SJCRH30 (cell line): ENCODE data around the gene EIF4E2. TPM values are rescaled to one million over a fixed set of nuclear protein-coding genes. Genes with fewer than 3 reads are reported as not detected.
"Not testable (repeated sequence)": the region's sequence is repeated elsewhere in the genome, so short reads cannot be mapped to it uniquely, and the experiment has no call there.

Experiments
- DNase-seq, 2 experiments: peaks; one replicate each; pipeline ENCODE4 v3.0.0-alpha.2; 2015 to 2020
- H3K27ac ChIP-seq: fragments of 250-450 bp; sonication (Bioruptor Pico); 2 replicates; pipeline ENCODE4 v1.5.1; 2020; ENCODE audit warnings: mild to moderate bottlenecking, moderate library complexity
- H3K27me3 ChIP-seq: fragments of 250-450 bp; sonication (Bioruptor Pico); 2 replicates; pipeline ENCODE4 v1.5.1; 2020; ENCODE audit warnings: mild to moderate bottlenecking, moderate library complexity
- H3K36me3 ChIP-seq: fragments of 250-450 bp; sonication (Bioruptor Pico); 2 replicates; pipeline ENCODE4 v1.5.1; 2020; ENCODE audit warnings: mild to moderate bottlenecking, moderate library complexity
- H3K4me1 ChIP-seq: fragments of 250-450 bp; sonication (Bioruptor Pico); 2 replicates; pipeline ENCODE4 v1.5.1; 2020; ENCODE audit warnings: mild to moderate bottlenecking, moderate library complexity
- H3K4me3 ChIP-seq: fragments of 250-450 bp; sonication (Bioruptor Pico); 2 replicates; pipeline ENCODE4 v1.5.1; 2020; ENCODE audit warnings: mild to moderate bottlenecking, moderate library complexity
- H3K9me3 ChIP-seq: fragments of 250-450 bp; sonication (Bioruptor Pico); replicated peaks from 2 replicates; pipeline ENCODE4 v1.5.1; 2020; ENCODE audit warnings: mild to moderate bottlenecking, moderate library complexity
- total RNA-seq: library from RNA; depleted of rRNA; stranded (reverse); fragments of >200 nt; shearing (Covaris generic); gene quantifications from 2 replicates; pipeline ENCODE4 v1.2.3, GENCODE V29; 2014

Gene EIF4E2
- total RNA-seq, 1 experiment from 2014 or later, result 180 TPM

- no peak for DNase-seq
- Histone ChIP-seq H3K27me3 (no peaks in the 10 kb centered on the region), H3K4me3 (peak overlapping the region; percentile 86), H3K36me3 (peaks cover 29% of the 10 kb centered on the region), H3K4me1 (0 out of 2 replicates have a peak, but pooled peaks cover 3% of the 10 kb centered on the region), H3K9me3 (no peaks in the 10 kb centered on the region), H3K27ac (peak overlapping the region; percentile 94)
Observed at GRCh38 chr2:232551250-232551638, 755 bp downstream of the EIF4E2 start.

GRCh38 chr2:232551776-232552175, 1.3 kb downstream of the EIF4E2 start:
- H3K27me3 ChIP-seq, result no peaks in the 10 kb centered on the region
- H3K4me1 ChIP-seq, result 0 out of 2 replicates have a peak, but pooled peaks cover 3% of the 10 kb centered on the region
- no peak for DNase-seq
- H3K4me3 ChIP-seq, result peak overlapping the region; percentile 86
- no peaks in the 10 kb centered on the region for H3K9me3 ChIP-seq
- no peak overlapping the region for H3K27ac ChIP-seq
- H3K36me3 ChIP-seq, result peaks cover 30% of the 10 kb centered on the region

DNA sequence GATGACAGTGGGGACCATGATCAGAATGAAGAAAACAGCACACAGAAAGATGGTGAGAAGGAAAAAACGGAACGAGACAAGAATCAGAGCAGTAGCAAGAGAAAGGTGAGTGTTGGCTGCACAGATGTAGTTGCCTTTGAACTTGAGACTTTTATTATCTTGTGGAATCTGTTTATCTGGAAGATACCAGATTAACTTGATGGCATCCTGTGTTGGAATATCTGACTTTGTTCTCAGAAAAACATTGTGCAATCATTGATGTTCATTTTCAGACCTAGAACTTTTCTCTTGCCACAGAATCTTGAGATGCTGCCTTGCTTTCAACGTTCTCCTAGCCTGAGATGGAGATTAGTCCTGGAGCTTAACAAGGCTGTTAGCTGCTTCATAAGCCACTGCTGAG, 5.9 kb downstream of the EIF4E2 start:
- Histone ChIP-seq H3K27ac (no peak overlapping the region), H3K9me3 (no peaks in the 10 kb centered on the region), H3K27me3 (no peaks in the 10 kb centered on the region), H3K4me1 (0 out of 2 replicates have a peak, but pooled peaks cover 2% of the 10 kb centered on the region), H3K36me3 (peaks cover 43% of the 10 kb centered on the region), H3K4me3 (no peak overlapping the region)
- DNase-seq, result no peak

- DNase-seq, result no peak
- Histone ChIP-seq H3K4me1 (no peaks in the 10 kb centered on the region), H3K36me3 (peaks cover 71% of the 10 kb centered on the region), H3K9me3 (no peaks in the 10 kb centered on the region), H3K4me3 (no peak overlapping the region), H3K27ac (no peak overlapping the region), H3K27me3 (no peaks in the 10 kb centered on the region)
Observed at GRCh38 chr2:232562515-232563151, 12.1 kb downstream of the EIF4E2 start.

GRCh38 chr2:232563580-232563979, 13.1 kb downstream of the EIF4E2 start:
- H3K27me3 ChIP-seq, result no peaks in the 10 kb centered on the region
- no peak overlapping the region for H3K4me3 ChIP-seq
- H3K9me3 ChIP-seq, result no peaks in the 10 kb centered on the region
- no peaks in the 10 kb centered on the region for H3K4me1 ChIP-seq
- DNase-seq, result no peak
- peaks cover 73% of the 10 kb centered on the region for H3K36me3 ChIP-seq
- H3K27ac ChIP-seq, result no peak overlapping the region

- Histone ChIP-seq H3K27me3 (no peaks in the 10 kb centered on the region), H3K36me3 (peaks cover 71% of the 10 kb centered on the region), H3K4me3 (no peak overlapping the region), H3K9me3 (no peaks in the 10 kb centered on the region), H3K27ac (no peak overlapping the region), H3K4me1 (peaks cover under 1% of the 10 kb centered on the region)
- no peak for DNase-seq
Observed at GRCh38 chr2:232567721-232568120, 17.2 kb downstream of the EIF4E2 start.

GRCh38 chr2:232568161-232568560, 17.7 kb downstream of the EIF4E2 start:
- H3K9me3 ChIP-seq, result no peaks in the 10 kb centered on the region
- H3K27ac ChIP-seq, result no peak overlapping the region
- H3K36me3 ChIP-seq, result peaks cover 69% of the 10 kb centered on the region
- no peak overlapping the region for H3K4me3 ChIP-seq
- H3K27me3 ChIP-seq, result no peaks in the 10 kb centered on the region
- DNase-seq, result no peak
- H3K4me1 ChIP-seq, result peaks cover 5% of the 10 kb centered on the region

GRCh38 chr2:232569541-232569940, 19.1 kb downstream of the EIF4E2 start:
- Histone ChIP-seq H3K9me3 (no peaks in the 10 kb centered on the region), H3K36me3 (peaks cover 58% of the 10 kb centered on the region), H3K4me3 (no peak overlapping the region), H3K27ac (no peak overlapping the region), H3K27me3 (no peaks in the 10 kb centered on the region), H3K4me1 (peaks cover 19% of the 10 kb centered on the region)
- no peak for DNase-seq

DNA sequence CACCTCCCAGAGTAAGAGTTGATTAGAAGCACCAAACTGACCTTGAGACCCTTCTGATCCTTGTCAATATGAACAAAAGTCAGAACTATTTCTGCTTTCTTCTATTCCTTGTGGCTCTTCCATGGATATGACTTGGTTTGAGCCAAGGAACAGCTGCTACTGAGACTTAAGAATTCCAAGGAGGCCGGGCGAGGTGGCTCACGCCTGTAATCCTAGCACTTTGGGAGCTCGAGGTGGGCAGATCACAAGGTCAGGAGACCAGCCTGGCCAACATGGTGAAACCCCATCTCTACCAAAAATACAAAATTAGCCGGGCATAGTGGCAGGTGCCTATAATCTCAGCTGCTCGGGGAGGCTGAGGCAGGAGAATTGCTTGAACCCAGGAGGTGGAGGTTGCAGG, 20.0 kb downstream of the EIF4E2 start:
- peaks cover 50% of the 10 kb centered on the region for H3K36me3 ChIP-seq
- peaks cover 29% of the 10 kb centered on the region for H3K4me1 ChIP-seq
- H3K9me3 ChIP-seq, H3K27me3 ChIP-seq, H3K4me3 ChIP-seq, H3K27ac ChIP-seq, DNase-seq: not testable (repeated sequence)

DNA sequence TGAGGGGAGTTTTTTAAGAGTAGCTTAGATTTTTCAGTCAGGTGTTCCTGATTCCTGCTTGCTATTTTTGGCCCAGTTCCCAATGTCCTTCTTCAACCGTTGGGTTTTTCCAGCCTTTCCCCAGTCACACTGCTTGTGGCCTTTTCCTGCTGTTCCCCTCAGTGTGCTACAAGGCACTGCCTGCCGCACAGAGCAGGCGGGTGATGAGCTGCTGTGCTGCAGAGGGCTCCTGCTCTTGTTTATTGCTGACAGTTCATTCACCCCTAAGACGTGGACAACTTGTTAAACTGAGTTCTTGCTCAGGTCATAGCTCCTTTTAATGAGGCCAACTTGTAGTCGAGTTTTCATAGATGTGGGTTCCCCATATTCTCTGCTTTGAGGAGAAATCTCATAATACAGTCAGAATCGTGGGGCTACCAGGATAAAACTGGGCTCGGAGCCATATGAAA, 20.6 kb downstream of the EIF4E2 start:
- Histone ChIP-seq H3K9me3 (no peaks in the 10 kb centered on the region), H3K4me3 (no peak overlapping the region), H3K27ac (no peak overlapping the region), H3K4me1 (peaks cover 33% of the 10 kb centered on the region), H3K27me3 (no peaks in the 10 kb centered on the region), H3K36me3 (peaks cover 49% of the 10 kb centered on the region)
- DNase-seq, result no peak

DNA sequence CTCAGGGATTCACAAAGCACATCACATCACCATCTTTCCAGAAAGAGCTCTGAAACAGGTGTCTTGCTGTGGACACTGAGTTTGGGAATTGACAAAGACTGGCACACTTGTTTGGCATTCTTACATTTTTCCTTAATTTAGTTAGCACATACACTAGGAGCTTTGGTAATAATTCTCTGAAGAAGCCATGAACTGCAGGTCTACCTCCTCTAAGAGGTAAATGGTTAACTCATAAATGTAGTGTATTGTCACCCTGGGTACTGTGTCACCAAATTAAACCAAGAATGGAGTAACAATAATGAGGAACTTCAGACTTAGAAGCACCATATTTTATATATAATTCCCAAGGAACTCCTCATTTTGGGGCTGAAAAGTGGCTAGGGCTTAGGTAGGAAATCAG, 22.6 kb downstream of the EIF4E2 start:
- Histone ChIP-seq H3K27ac (no peak overlapping the region), H3K36me3 (peaks cover 33% of the 10 kb centered on the region), H3K9me3 (no peaks in the 10 kb centered on the region), H3K4me1 (peaks cover 52% of the 10 kb centered on the region), H3K27me3 (no peaks in the 10 kb centered on the region), H3K4me3 (no peak overlapping the region)
- DNase-seq, result no peak

- no peak for DNase-seq
- H3K27ac ChIP-seq, result peak overlapping the region; percentile 93
- no peaks in the 10 kb centered on the region for H3K27me3 ChIP-seq
- H3K4me3 ChIP-seq, result no peak overlapping the region
- peaks cover 24% of the 10 kb centered on the region for H3K36me3 ChIP-seq
- H3K4me1 ChIP-seq, result peaks cover 54% of the 10 kb centered on the region
- H3K9me3 ChIP-seq, result no peaks in the 10 kb centered on the region
Observed at GRCh38 chr2:232573771-232574435, 23.4 kb downstream of the EIF4E2 start.

DNA sequence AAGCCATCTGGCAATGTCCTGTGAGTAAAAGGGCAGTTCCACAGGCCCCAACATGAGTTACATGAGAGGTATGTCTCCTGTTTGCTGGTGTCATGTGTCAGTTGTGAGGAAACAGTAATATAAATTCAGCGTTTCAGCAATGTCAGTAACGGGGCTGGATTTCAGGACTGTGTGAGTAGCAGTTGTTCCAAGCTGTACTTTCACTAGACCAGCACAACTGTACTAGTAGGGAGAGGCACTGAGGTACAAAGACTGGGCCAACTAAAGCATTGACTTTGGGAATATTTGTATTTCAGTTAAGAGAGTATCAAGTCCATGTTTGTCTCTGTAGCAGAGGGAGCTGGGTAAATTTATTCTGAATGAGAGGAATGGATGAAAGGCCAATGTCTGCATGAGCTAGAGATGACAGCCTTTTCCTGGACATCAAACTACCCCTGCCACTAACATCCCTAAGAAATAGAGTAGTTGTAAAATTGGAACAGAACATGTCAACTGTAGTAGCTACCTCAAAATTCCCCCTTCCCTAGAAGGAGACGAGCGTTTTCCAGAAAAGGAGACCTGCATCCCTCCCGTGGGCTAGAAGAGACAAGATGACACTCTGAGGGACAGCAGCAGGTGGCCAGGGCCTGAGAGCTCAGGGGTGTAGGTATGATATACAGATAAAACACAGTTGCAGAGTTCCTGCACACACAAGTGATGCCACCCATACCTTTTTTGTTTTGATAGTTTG, 24.4 kb downstream of the EIF4E2 start:
- Histone ChIP-seq H3K27ac (peak overlapping the region; percentile 93), H3K9me3 (no peaks in the 10 kb centered on the region), H3K4me3 (no peak overlapping the region), H3K36me3 (peaks cover 16% of the 10 kb centered on the region), H3K27me3 (no peaks in the 10 kb centered on the region), H3K4me1 (peaks cover 54% of the 10 kb centered on the region)
- DNase-seq, result peak; percentile 98 to 99

DNA sequence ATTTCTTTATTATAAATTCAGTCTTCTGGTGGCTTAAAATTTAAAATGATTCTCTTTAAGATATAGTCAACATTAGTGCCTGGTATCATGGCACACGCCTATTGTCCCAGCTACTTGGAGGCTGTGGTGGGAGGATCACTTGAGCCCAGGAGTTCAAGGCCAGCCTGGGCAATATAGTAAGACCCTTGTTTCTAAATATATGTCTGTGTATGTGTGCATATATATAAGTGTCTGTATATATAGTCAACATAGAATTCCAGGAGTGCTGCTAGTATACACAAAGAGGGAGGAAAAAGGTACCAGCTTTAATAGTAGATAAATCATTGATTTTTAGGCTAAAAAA, 24.9 kb downstream of the EIF4E2 start:
- H3K9me3 ChIP-seq, result no peaks in the 10 kb centered on the region
- DNase-seq, result peak in 1 of 2 experiments; percentile 24

GRCh38 chr2:232576995-232577394, 26.5 kb downstream of the EIF4E2 start:
- Histone ChIP-seq H3K27me3 (no peaks in the 10 kb centered on the region), H3K36me3 (peaks cover 8% of the 10 kb centered on the region), H3K27ac (peak overlapping the region; percentile 31), H3K9me3 (no peaks in the 10 kb centered on the region), H3K4me3 (no peak overlapping the region), H3K4me1 (peaks cover 54% of the 10 kb centered on the region)
- peak in 1 of 2 experiments; percentile 17 for DNase-seq

More for the DNA sequence above, 24.9 kb downstream of the EIF4E2 start:
- H3K36me3 ChIP-seq, result peaks cover 11% of the 10 kb centered on the region
- H3K27ac ChIP-seq, result peak overlapping the region; percentile 93
- peaks cover 54% of the 10 kb centered on the region for H3K4me1 ChIP-seq
- H3K4me3 ChIP-seq, result no peak overlapping the region
- H3K27me3 ChIP-seq, result no peaks in the 10 kb centered on the region
